T-helper 1 cell treated with Interleukin-12 subunit alpha and Interleukin-12 subunit beta and Interleukin-4 antibody, amounts not matched to agents 30 μg/mL and 1 μg/mL, for 36 hours (primary cell): Measurements from ENCODE around the gene CAMK1D.

Experiments
- H3K27ac Mint-ChIP-seq: one replicate; pipeline ENCODE4 v1.8.0; 2021; ENCODE audit warnings: mild to moderate bottlenecking, mixed read lengths
- H3K27me3 Mint-ChIP-seq: one replicate; pipeline ENCODE4 v1.8.0; 2021; ENCODE audit warnings: low read depth, mixed read lengths
- H3K36me3 Mint-ChIP-seq: one replicate; pipeline ENCODE4 v1.8.0; 2021; ENCODE audit warnings: low read depth, mixed read lengths
- H3K4me1 Mint-ChIP-seq: one replicate; pipeline ENCODE4 v1.8.0; 2021; ENCODE audit warnings: low read depth, mixed read lengths
- H3K4me3 Mint-ChIP-seq: one replicate; pipeline ENCODE4 v1.8.0; 2021; ENCODE audit warnings: mild to moderate bottlenecking, moderate library complexity, mixed read lengths
- H3K9me3 Mint-ChIP-seq: one replicate; pipeline ENCODE4 v1.8.0; 2021; ENCODE audit warnings: mixed read lengths

Gene CAMK1D

GRCh38 chr10:12500381-12501303 is 151.3 kb downstream of the CAMK1D start:
- no peaks in the 10 kb centered on the region for H3K36me3 Mint-ChIP-seq
- H3K27ac Mint-ChIP-seq = no peak overlapping the region
- H3K4me3 Mint-ChIP-seq = no peak overlapping the region
- H3K27me3 Mint-ChIP-seq = peaks cover under 1% of the 10 kb centered on the region
- no peaks in the 10 kb centered on the region for H3K9me3 Mint-ChIP-seq
- H3K4me1 Mint-ChIP-seq = peaks cover 23% of the 10 kb centered on the region

- Mint-ChIP-seq H3K27me3 (peaks cover 7% of the 10 kb centered on the region), H3K9me3 (no peaks in the 10 kb centered on the region), H3K4me1 (peaks cover 25% of the 10 kb centered on the region), H3K36me3 (no peaks in the 10 kb centered on the region), H3K27ac (no peak overlapping the region), H3K4me3 (no peak overlapping the region)
These were observed 152.0 kb downstream of the CAMK1D start for GRCh38 chr10:12501324-12501723.

DNA sequence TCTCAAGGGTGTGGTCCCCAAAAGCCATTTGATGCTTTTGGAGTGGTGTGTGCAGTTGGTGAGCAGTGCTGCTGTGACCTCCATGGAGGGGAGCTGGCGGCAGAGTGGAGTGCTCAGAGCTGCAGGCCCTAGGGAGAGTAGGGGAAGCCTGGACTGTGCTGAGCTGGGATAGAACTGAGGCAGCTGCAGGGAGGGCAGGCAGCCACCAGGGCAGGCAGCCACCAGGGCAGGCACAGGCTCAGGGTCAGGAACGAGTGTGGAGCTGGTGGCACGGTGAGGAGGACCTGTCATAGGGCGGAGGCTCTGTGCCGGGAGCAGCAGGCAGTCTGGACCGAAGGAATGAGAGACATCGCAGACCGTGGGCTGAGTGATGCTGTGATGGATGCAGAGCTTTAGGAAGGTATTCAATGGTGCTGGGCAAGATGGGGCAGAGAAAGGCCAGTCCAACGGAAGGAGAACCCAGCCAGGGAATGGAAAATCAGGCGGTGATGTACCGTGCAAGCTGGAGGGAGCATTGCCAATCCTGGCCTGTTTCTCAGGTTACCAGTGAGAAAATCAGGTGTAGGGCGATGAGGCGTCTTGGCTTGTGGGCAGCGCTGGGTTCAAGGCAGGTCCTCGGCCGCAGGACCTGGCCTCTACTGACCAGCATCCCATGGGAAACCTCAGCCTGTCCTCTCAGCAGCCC is 152.6 kb downstream of the CAMK1D start:
- no peaks in the 10 kb centered on the region for H3K9me3 Mint-ChIP-seq
- H3K4me1 Mint-ChIP-seq = peaks cover 26% of the 10 kb centered on the region
- no peaks in the 10 kb centered on the region for H3K36me3 Mint-ChIP-seq
- no peak overlapping the region for H3K27ac Mint-ChIP-seq
- H3K27me3 Mint-ChIP-seq = peaks cover 7% of the 10 kb centered on the region
- H3K4me3 Mint-ChIP-seq = no peak overlapping the region

- Mint-ChIP-seq H3K4me1 (peaks cover 33% of the 10 kb centered on the region), H3K27ac (no peak overlapping the region), H3K27me3 (peaks cover 7% of the 10 kb centered on the region), H3K36me3 (no peaks in the 10 kb centered on the region), H3K4me3 (no peak overlapping the region), H3K9me3 (no peaks in the 10 kb centered on the region)
These were observed 153.4 kb downstream of the CAMK1D start for GRCh38 chr10:12502526-12503274.

GRCh38 chr10:12503311-12503710 is 154.0 kb downstream of the CAMK1D start:
- no peaks in the 10 kb centered on the region for H3K36me3 Mint-ChIP-seq
- H3K27me3 Mint-ChIP-seq = peaks cover 7% of the 10 kb centered on the region
- no peak overlapping the region for H3K27ac Mint-ChIP-seq
- no peaks in the 10 kb centered on the region for H3K9me3 Mint-ChIP-seq
- no peak overlapping the region for H3K4me3 Mint-ChIP-seq
- H3K4me1 Mint-ChIP-seq = peaks cover 35% of the 10 kb centered on the region

DNA sequence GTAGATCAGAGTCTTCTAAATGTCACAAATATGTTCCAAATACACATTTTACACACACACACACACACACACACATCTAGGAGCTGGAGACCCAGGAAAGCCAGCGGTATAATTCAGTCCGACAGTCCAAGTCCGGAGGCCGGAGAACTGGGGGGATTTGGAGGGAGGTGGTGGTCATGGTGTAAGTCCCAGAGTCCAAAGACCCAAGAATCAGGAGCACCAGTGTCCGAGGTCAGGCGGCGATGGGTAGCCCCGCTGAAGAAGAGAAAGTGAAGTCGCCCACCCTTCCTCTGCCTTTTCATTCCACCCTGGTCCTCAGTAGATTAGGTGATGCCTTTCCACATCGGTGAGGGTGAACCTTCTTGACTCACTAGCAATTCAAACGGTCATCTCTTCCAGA is 154.8 kb downstream of the CAMK1D start:
- H3K36me3 Mint-ChIP-seq = no peaks in the 10 kb centered on the region
- no peak overlapping the region for H3K4me3 Mint-ChIP-seq
- peaks cover 7% of the 10 kb centered on the region for H3K27me3 Mint-ChIP-seq
- H3K9me3 Mint-ChIP-seq = no peaks in the 10 kb centered on the region
- peaks cover 38% of the 10 kb centered on the region for H3K4me1 Mint-ChIP-seq
- H3K27ac Mint-ChIP-seq = no peak overlapping the region

GRCh38 chr10:12504628-12505027 is 155.3 kb downstream of the CAMK1D start:
- peaks cover 7% of the 10 kb centered on the region for H3K27me3 Mint-ChIP-seq
- H3K36me3 Mint-ChIP-seq = no peaks in the 10 kb centered on the region
- no peak overlapping the region for H3K4me3 Mint-ChIP-seq
- no peaks in the 10 kb centered on the region for H3K9me3 Mint-ChIP-seq
- peaks cover 39% of the 10 kb centered on the region for H3K4me1 Mint-ChIP-seq
- H3K27ac Mint-ChIP-seq = no peak overlapping the region

DNA sequence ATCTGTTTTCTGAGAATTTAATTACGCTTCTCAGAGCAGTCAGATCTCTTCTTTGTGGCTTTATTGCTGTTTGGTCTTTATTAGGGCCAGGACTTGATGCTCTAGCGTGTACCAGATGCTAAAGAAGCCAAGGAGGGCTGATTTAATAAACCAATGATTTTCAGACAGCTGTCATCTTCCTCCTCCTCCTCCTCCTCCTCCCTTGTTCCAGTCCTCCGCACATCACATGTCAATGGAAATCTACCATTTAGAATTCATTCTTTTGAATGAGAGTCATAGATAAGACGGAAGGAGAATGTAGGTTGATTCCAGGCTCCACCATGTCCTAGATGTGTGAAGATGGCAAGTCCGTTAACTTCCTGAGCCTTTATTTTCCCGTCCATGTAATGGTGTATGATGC is 156.3 kb downstream of the CAMK1D start:
- Mint-ChIP-seq H3K27ac (no peak overlapping the region), H3K9me3 (no peaks in the 10 kb centered on the region), H3K27me3 (peaks cover 7% of the 10 kb centered on the region), H3K4me3 (no peak overlapping the region), H3K36me3 (no peaks in the 10 kb centered on the region), H3K4me1 (peaks cover 40% of the 10 kb centered on the region)

GRCh38 chr10:12507165-12507850 is 158.0 kb downstream of the CAMK1D start:
- Mint-ChIP-seq H3K4me1 (peaks cover 33% of the 10 kb centered on the region), H3K36me3 (no peaks in the 10 kb centered on the region), H3K9me3 (no peaks in the 10 kb centered on the region), H3K27ac (no peak overlapping the region), H3K27me3 (peaks cover 7% of the 10 kb centered on the region), H3K4me3 (no peak overlapping the region)

- Mint-ChIP-seq H3K36me3 (no peaks in the 10 kb centered on the region), H3K27ac (no peak overlapping the region), H3K27me3 (peaks cover 7% of the 10 kb centered on the region), H3K4me1 (peaks cover 33% of the 10 kb centered on the region), H3K4me3 (no peak overlapping the region), H3K9me3 (no peaks in the 10 kb centered on the region)
These were observed 158.8 kb downstream of the CAMK1D start for GRCh38 chr10:12508165-12508564.

GRCh38 chr10:12509016-12509793 is 159.9 kb downstream of the CAMK1D start:
- H3K4me1 Mint-ChIP-seq = peaks cover 36% of the 10 kb centered on the region

DNA sequence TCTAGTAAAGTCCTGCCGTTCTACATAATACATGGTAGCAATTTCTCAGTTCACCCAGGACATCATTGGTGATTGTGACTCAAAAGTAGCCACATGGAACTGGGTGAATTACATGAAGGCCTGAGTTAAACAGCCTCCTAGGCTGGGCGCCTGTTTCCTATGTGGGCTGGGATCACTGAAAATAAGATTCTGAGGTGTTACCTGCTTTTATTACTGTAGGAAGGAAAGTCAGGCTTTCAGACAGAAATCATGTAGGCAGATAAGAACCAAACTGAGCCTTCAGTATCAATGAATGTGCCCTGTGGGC is 160.4 kb downstream of the CAMK1D start:
- H3K27me3 Mint-ChIP-seq = peaks cover 7% of the 10 kb centered on the region
- H3K9me3 Mint-ChIP-seq = no peaks in the 10 kb centered on the region
- H3K36me3 Mint-ChIP-seq = no peaks in the 10 kb centered on the region
- H3K4me1 Mint-ChIP-seq = peaks cover 38% of the 10 kb centered on the region
- no peak overlapping the region for H3K27ac Mint-ChIP-seq
- no peak overlapping the region for H3K4me3 Mint-ChIP-seq

More at GRCh38 chr10:12509016-12509793, 159.9 kb downstream of the CAMK1D start:
- H3K27me3 Mint-ChIP-seq = peaks cover 7% of the 10 kb centered on the region
- H3K36me3 Mint-ChIP-seq = no peaks in the 10 kb centered on the region
- H3K4me3 Mint-ChIP-seq = no peak overlapping the region
- no peak overlapping the region for H3K27ac Mint-ChIP-seq
- H3K9me3 Mint-ChIP-seq = no peaks in the 10 kb centered on the region

GRCh38 chr10:12510501-12510941 is 161.2 kb downstream of the CAMK1D start:
- Mint-ChIP-seq H3K27me3 (peaks cover 7% of the 10 kb centered on the region), H3K27ac (no peak overlapping the region), H3K36me3 (no peaks in the 10 kb centered on the region), H3K9me3 (no peaks in the 10 kb centered on the region), H3K4me1 (peaks cover 38% of the 10 kb centered on the region), H3K4me3 (no peak overlapping the region)
